ENCODE measurements around the gene RAD51B.

DNA sequence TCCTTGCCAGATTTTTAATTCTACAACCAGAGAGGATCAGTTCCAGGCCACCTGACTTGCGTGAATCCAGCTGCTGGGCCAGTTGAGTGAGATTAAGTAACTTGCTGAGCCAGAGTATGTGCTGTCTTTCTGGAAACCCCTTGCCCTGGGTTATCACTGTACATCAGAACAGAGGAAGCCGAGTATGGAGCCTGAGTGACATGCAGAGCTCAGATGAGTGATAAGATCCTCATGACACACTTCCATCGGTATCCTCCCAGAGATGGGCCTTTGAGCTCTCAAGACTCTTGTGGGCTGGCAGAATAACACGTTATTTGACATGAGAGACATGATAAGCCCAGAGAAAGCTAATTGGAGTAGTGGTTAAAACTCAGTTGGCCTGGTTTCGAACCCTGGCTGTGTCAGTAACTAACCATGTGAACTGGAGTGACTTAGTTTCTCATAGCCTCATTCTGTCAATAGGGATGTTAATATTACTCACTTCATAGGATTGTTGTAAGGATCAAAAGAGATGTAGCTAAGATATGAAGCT, 585.1 kb downstream of the RAD51B start:
- TF ChIP-seq, protein P1, sequence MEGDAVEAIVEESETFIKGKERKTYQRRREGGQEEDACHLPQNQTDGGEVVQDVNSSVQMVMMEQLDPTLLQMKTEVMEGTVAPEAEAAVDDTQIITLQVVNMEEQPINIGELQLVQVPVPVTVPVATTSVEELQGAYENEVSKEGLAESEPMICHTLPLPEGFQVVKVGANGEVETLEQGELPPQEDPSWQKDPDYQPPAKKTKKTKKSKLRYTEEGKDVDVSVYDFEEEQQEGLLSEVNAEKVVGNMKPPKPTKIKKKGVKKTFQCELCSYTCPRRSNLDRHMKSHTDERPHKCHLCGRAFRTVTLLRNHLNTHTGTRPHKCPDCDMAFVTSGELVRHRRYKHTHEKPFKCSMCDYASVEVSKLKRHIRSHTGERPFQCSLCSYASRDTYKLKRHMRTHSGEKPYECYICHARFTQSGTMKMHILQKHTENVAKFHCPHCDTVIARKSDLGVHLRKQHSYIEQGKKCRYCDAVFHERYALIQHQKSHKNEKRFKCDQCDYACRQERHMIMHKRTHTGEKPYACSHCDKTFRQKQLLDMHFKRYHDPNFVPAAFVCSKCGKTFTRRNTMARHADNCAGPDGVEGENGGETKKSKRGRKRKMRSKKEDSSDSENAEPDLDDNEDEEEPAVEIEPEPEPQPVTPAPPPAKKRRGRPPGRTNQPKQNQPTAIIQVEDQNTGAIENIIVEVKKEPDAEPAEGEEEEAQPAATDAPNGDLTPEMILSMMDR (IDR thresholded peaks at IDR 0.05), result no peak
- no peak for TF ChIP-seq POLR2A (IDR thresholded peaks at IDR 0.05)
- TF ChIP-seq POLR2AphosphoS5 (IDR thresholded peaks at IDR 0.05), result no peak
